HepG2 (cell line): ENCODE results near the gene HIF3A. TPM values are rescaled to one million over a fixed set of nuclear protein-coding genes. Genes with fewer than 3 reads are reported as not detected.

Experiments used
- ATAC-seq: fragments of 200-7000 bp; cut with Tn5 transposase; 3 replicates; pipeline ENCODE4 v1.9.1; 2020; ENCODE audit warnings: mild to moderate bottlenecking, moderate library complexity
- Bru-seq: library from RNA; stranded (reverse); fragments of 400-500 nt; gene quantifications from one replicate; lab custom pipeline; 2021; lab: Mats Ljungman, UMichigan
- BruChase-seq, 2 experiments: library from RNA; stranded (reverse); fragments of 400-500 nt; gene quantifications; one replicate each; lab custom pipeline; 2021; lab: Mats Ljungman, UMichigan
- BruUV-seq: library from RNA; stranded (reverse); fragments of 400-500 nt; replicated peaks from 2 replicates; lab custom pipeline; 2021; lab: Mats Ljungman, UMichigan
- CTCF ChIA-PET: fragments of 300-600 bp; formaldehyde crosslinking; extraction: SDS; loops from one replicate; lab custom pipeline; 2021; ENCODE audit warnings: low total read pairs, inconsistent platforms, low intra/inter-chr PET ratio; lab: Yijun Ruan, JAX
- POLR2A ChIA-PET: fragments of 350-600 bp; sonication (Branson Sonifier 250); formaldehyde crosslinking; loops from one replicate; lab custom pipeline; 2020; ENCODE audit warnings: antibody characterized with exemption, inconsistent platforms; lab: Yijun Ruan, JAX
- DNase-seq: peaks from one replicate; pipeline ENCODE4 v3.0.0-alpha.2; 2015; ENCODE audit warnings: low spot score
- FAIRE-seq: peaks from 3 replicates; lab custom pipeline; 2011; peaks lifted over from hg19 to GRCh38; lab: Jason Lieb, UNC
- H2AFZ ChIP-seq: one replicate; pipeline ENCODE4 v1.6.1; 2011; ENCODE audit warnings: low read length, inconsistent platforms
- H3K27ac ChIP-seq: fragments of 300-600 bp; 3 replicates; pipeline ENCODE4 v1.8.0; 2011; ENCODE audit warnings: mixed run types, mild to moderate bottlenecking, mixed read lengths, low read length, inconsistent platforms; ENCODE audit not compliant: insufficient read depth; ENCODE audit errors: extremely low read length
- H3K27me3 ChIP-seq, 2 experiments: fragments of 200-600 bp in 1 of 2; 2 replicates in 1 of 2; 3 replicates in 1 of 2; pipeline versions ENCODE4 v1.6.0 to v1.8.0; 2011; ENCODE audit warnings: low read length in 2 of 2, mild to moderate bottlenecking in 2 of 2, moderate library complexity in 2 of 2, inconsistent platforms in 1 of 2; ENCODE audit not compliant: insufficient read depth in 2 of 2, control insufficient read depth in 1 of 2
- H3K36me3 ChIP-seq, 2 experiments: fragments of 200-600 bp in 1 of 2; replicated peaks in 1 of 2; 2 replicates in 1 of 2; 3 replicates in 1 of 2; pipeline versions ENCODE4 v1.5.1 to v1.8.0; 2011; ENCODE audit warnings: low read length in 2 of 2, inconsistent platforms in 1 of 2; ENCODE audit not compliant: insufficient read depth in 2 of 2, control insufficient read depth in 1 of 2
- H3K4me1 ChIP-seq: 2 replicates; pipeline ENCODE4 v1.5.1; 2012; ENCODE audit warnings: low read length, inconsistent platforms; ENCODE audit not compliant: insufficient read depth
- H3K4me2 ChIP-seq: 2 replicates; pipeline ENCODE4 v1.6.0; 2011; ENCODE audit warnings: low read depth, low read length, inconsistent platforms
- H3K4me3 ChIP-seq, 3 experiments: fragments of 200-600 bp in 1 of 3; sonication (generic), shearing (Covaris generic) in 1 of 3; replicated peaks in 1 of 3; 2 replicates each; pipeline ENCODE4 v1.5.1; 2011 to 2016; ENCODE audit warnings: low read length in 3 of 3, inconsistent platforms in 2 of 3, low read depth in 2 of 3, mild to moderate bottlenecking in 2 of 3, control low read depth in 1 of 3, mixed read lengths in 1 of 3; ENCODE audit not compliant: insufficient read depth in 1 of 3
- H3K79me2 ChIP-seq: one replicate; pipeline ENCODE4 v1.6.1; 2011; ENCODE audit warnings: low read length, inconsistent platforms; ENCODE audit not compliant: insufficient read depth
- H3K9ac ChIP-seq: 2 replicates; pipeline ENCODE4 v1.6.0; 2011; ENCODE audit warnings: mild to moderate bottlenecking, low read depth, low read length, inconsistent platforms; ENCODE audit not compliant: insufficient read depth
- H3K9me3 ChIP-seq: 2 replicates; pipeline ENCODE4 v1.5.1; 2012; ENCODE audit warnings: mild to moderate bottlenecking, low read length
- H4K20me1 ChIP-seq: 2 replicates; pipeline ENCODE4 v1.6.0; 2011; ENCODE audit warnings: inconsistent platforms, mild to moderate bottlenecking, low read length, moderate library complexity; ENCODE audit not compliant: insufficient read depth
- ARID4A ChIP-seq: sonication (generic); formaldehyde crosslinking; IDR thresholded peaks from 2 replicates; pipeline ENCODE4 v1.5.0; 2020; ENCODE audit warnings: mild to moderate bottlenecking, missing genetic modification reagents, borderline replicate concordance
- NFYB ChIP-seq: sonication (generic); formaldehyde crosslinking; IDR thresholded peaks from 2 replicates; pipeline ENCODE4 v1.4.0; 2020; ENCODE audit warnings: missing genetic modification reagents
- NFYC ChIP-seq: IDR thresholded peaks from 2 replicates; pipeline ENCODE4 v1.6.1; 2016; ENCODE audit warnings: missing genetic modification reagents, missing compliant biosample characterization
- SP2 ChIP-seq: sonication (generic); formaldehyde crosslinking; IDR thresholded peaks from 2 replicates; pipeline ENCODE4 v1.5.1; 2020; ENCODE audit warnings: mild to moderate bottlenecking, missing genetic modification reagents
- XRCC5 ChIP-seq: fragments of 200-400 bp; formaldehyde crosslinking; optimal IDR thresholded peaks from 2 replicates; pipeline ENCODE3; 2017; ENCODE audit warnings: mild to moderate bottlenecking, low read length
- ZNF670 ChIP-seq: sonication (generic); formaldehyde crosslinking; IDR thresholded peaks from 2 replicates; pipeline ENCODE4 v1.8.0; 2022; ENCODE audit warnings: mild to moderate bottlenecking, missing genetic modification reagents, borderline replicate concordance
- ZNF737 ChIP-seq: sonication (generic); formaldehyde crosslinking; IDR thresholded peaks from 2 replicates; pipeline ENCODE4 v1.5.0; 2020; ENCODE audit warnings: missing genetic modification reagents, mild to moderate bottlenecking, borderline replicate concordance
- WGBS: methylation state at CpG from one replicate; pipeline ENCODE4 v1.1.6; 2017; ENCODE audit warnings: low lambda C conversion rate; 5-methylcytosine and 5-hydroxymethylcytosine counted together
- in situ Hi-C: cut with HindIII; loops from 2 replicates; pipeline ENCODE4 v1.10.0; 2017; ENCODE audit warnings: low pct_unique_long_range_greater_than_20kb; ENCODE audit not compliant: extremely low pct_ligation_motif_present
- intact Hi-C: fragments of 100-400 bp; cut with micrococcal nuclease; formaldehyde crosslinking; loops from one replicate; pipeline ENCODE4 v1.10.0; 2022; ENCODE audit not compliant: unreplicated experiment
- long read RNA-seq, 2 experiments: library from RNA in 1 of 2; library from polyadenylated mRNA in 1 of 2; stranded (forward) in 1 of 2; unstranded in 1 of 2; transcript quantifications; one replicate each; pipeline ENCODE4 v2.0.0, GENCODE V29; 2019 to 2022
- polyA minus RNA-seq, 3 experiments: library from RNA; depleted of rRNA, polyadenylated mRNA; stranded (reverse); fragments of >200 nt; gene quantifications; 2 replicates each; pipeline ENCODE4 v1.2.3, GENCODE V29; 2011; ENCODE audit warnings: low replicate concordance in 1 of 3
- polyA plus RNA-seq, 8 experiments: library from polyadenylated mRNA; depleted of rRNA in 3 of 8; stranded (reverse) in 7 of 8; unstranded in 1 of 8; fragments of >200 nt; fragmentation: Illumina TruSeq in 4 of 8; extraction: Trizol in 4 of 8; gene quantifications; 2 replicates each; pipeline versions ENCODE4 v1.2.1 to v1.2.3, GENCODE V29; 2011 to 2016; ENCODE audit warnings: low read depth in 4 of 8, missing spikeins in 1 of 8, mixed read lengths in 1 of 8; ENCODE audit not compliant: insufficient read depth in 1 of 8
- total RNA-seq, 5 experiments: library from RNA; depleted of rRNA; stranded (reverse); fragments of >200 nt; fragmentation: Illumina TruSeq; extraction: Trizol; gene quantifications; 2 replicates each; pipeline ENCODE4 v1.2.3, GENCODE V29; 2016; ENCODE audit warnings: low read depth in 1 of 5
- TF ChIP-seq, protein P1 (sequence below): sonication (generic); formaldehyde crosslinking; IDR thresholded peaks from 2 replicates; pipeline ENCODE4 v1.4.0; 2020; ENCODE audit warnings: missing genetic modification reagents
- TF ChIP-seq, protein P2 (sequence below): sonication (generic); formaldehyde crosslinking; IDR thresholded peaks from 2 replicates; pipeline ENCODE4 v1.9.0; 2021; ENCODE audit warnings: missing genetic modification reagents, mild to moderate bottlenecking, borderline replicate concordance
- TF ChIP-seq, protein P3 (sequence below): IDR thresholded peaks from 2 replicates; pipeline ENCODE4 v1.6.1; 2016; ENCODE audit warnings: control low read depth

Gene HIF3A
- total RNA-seq (2016; rRNA removed; fragmentation: Illumina TruSeq; extraction: Trizol) (0.09 TPM in 1 of 2 replicates, not detected in the other), polyA plus RNA-seq (2011; rRNA removed) (0.22 and 0.38 TPM in 2 replicates), polyA minus RNA-seq (2011; rRNA and poly(A)+ RNA removed; ENCODE audit: low replicate concordance) (0.72 and 0.87 TPM in 2 replicates), Bru-seq, nascent RNA (percentile 21 among the genes with signal in this experiment), BruChase-seq, experiment 1, labeled RNA remaining after a 6-hour chase (percentile 19 among the genes with signal in this experiment), BruChase-seq, experiment 2, labeled RNA remaining after a 2-hour chase (percentile 23 among the genes with signal in this experiment)
- total RNA-seq (2016; cell fraction: cytosol; rRNA removed; fragmentation: Illumina TruSeq; extraction: Trizol; ENCODE audit: low read depth) = not detected in 2 replicates
- not detected in 2 replicates for total RNA-seq (2016; cell fraction: insoluble cytoplasmic fraction; rRNA removed; fragmentation: Illumina TruSeq; extraction: Trizol)
- not detected in 2 replicates for total RNA-seq (2016; cell fraction: membrane; rRNA removed; fragmentation: Illumina TruSeq; extraction: Trizol)
- total RNA-seq (2016; cell fraction: nucleus; rRNA removed; fragmentation: Illumina TruSeq; extraction: Trizol) = not detected in 2 replicates
- 0.13 and 0.36 TPM in 2 replicates for polyA plus RNA-seq (2011; cell fraction: cytosol; rRNA removed)
- 2.3 and 2.4 TPM in 2 replicates for polyA plus RNA-seq (2011; cell fraction: nucleus; rRNA removed)
- 1.6 and 4.3 TPM in 2 replicates for polyA plus RNA-seq (2012)
- polyA plus RNA-seq (2016; cell fraction: cytosol; fragmentation: Illumina TruSeq; extraction: Trizol; ENCODE audit: low read depth) = not detected in 2 replicates
- not detected in 2 replicates for polyA plus RNA-seq (2016; cell fraction: insoluble cytoplasmic fraction; fragmentation: Illumina TruSeq; extraction: Trizol; ENCODE audit: low read depth)
- not detected in 2 replicates for polyA plus RNA-seq (2016; cell fraction: membrane; fragmentation: Illumina TruSeq; extraction: Trizol; ENCODE audit: low read depth)
- 0.52 TPM in 1 of 2 replicates, not detected in the other for polyA plus RNA-seq (2016; cell fraction: nucleus; fragmentation: Illumina TruSeq; extraction: Trizol; ENCODE audit: insufficient read depth, low read depth)
- polyA minus RNA-seq (2011; cell fraction: cytosol; rRNA and poly(A)+ RNA removed) = 0.62 and 1.3 TPM in 2 replicates
- 0.64 and 0.87 TPM in 2 replicates for polyA minus RNA-seq (2011; cell fraction: nucleus; rRNA and poly(A)+ RNA removed)
- long read RNA-seq, experiment 1 = 0 reads
- long read RNA-seq, experiment 2 = 0 reads

GRCh38 chr19:46296722-46297461, at the start of gene HIF3A:
Gene HIF3A (plus strand): TSS chr19:46297042. CDS start chr19:46297077, 35 bp downstream.
- Histone ChIP-seq H3K4me3 (peak within 1 kb of the TSS in 2 of 3 experiments; percentile 39 to 50; a peak in 3 of 6 replicates), H3K27me3 (peaks cover 0 to 6% of the 10 kb centered on the region in 2 experiments; a peak in 1 of 5 replicates), H3K4me1 (peaks cover 57% of the 10 kb centered on the region), H2AFZ (no peak within 1 kb of the TSS), H3K79me2 (no peaks in the 10 kb centered on the region), H4K20me1 (no peaks in the 10 kb centered on the region), H3K36me3 (no peaks in the 10 kb centered on the region), H3K9ac (no peak within 1 kb of the TSS), H3K4me2 (peak within 1 kb of the TSS; percentile 63; the same call in 1 of the 2 replicates), H3K27ac (no peak within 1 kb of the TSS), H3K9me3 (no peaks in the 10 kb centered on the region)
- no peak for DNase-seq
- no TSS peak for BruUV-seq
- ChIA-PET POLR2A (no interaction called here), CTCF (no interaction called here)
- in situ Hi-C loops = loop anchor here (5.0 kb wide), 1 partner anchor 190 kb away; no protein-coding TSS in a partner anchor
- no peak for ATAC-seq
- WGBS = 12% methylated on average over 25 of the region's 46 CpGs
- intact Hi-C loops = no loop called here
- no peak for FAIRE-seq
- TF ChIP-seq, protein P1, sequence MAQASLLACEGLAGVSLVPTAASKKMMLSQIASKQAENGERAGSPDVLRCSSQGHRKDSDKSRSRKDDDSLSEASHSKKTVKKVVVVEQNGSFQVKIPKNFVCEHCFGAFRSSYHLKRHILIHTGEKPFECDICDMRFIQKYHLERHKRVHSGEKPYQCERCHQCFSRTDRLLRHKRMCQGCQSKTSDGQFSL (CRISPR knock-in tag) = no peak
- TF ChIP-seq NFYC (peak; percentile 72), ZNF670 (CRISPR knock-in tag) (no peak), ZNF737 (no peak), NFYB (CRISPR knock-in tag) (peak; percentile 71), ARID4A (CRISPR knock-in tag) (no peak), XRCC5 (no peak), SP2 (CRISPR knock-in tag) (peak; percentile 80)
- TF ChIP-seq, protein P2, sequence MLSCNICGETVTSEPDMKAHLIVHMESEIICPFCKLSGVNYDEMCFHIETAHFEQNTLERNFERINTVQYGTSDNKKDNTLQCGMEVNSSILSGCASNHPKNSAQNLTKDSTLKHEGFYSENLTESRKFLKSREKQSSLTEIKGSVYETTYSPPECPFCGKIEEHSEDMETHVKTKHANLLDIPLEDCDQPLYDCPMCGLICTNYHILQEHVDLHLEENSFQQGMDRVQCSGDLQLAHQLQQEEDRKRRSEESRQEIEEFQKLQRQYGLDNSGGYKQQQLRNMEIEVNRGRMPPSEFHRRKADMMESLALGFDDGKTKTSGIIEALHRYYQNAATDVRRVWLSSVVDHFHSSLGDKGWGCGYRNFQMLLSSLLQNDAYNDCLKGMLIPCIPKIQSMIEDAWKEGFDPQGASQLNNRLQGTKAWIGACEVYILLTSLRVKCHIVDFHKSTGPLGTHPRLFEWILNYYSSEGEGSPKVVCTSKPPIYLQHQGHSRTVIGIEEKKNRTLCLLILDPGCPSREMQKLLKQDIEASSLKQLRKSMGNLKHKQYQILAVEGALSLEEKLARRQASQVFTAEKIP (CRISPR knock-in tag) = no peak
- TF ChIP-seq, protein P3, sequence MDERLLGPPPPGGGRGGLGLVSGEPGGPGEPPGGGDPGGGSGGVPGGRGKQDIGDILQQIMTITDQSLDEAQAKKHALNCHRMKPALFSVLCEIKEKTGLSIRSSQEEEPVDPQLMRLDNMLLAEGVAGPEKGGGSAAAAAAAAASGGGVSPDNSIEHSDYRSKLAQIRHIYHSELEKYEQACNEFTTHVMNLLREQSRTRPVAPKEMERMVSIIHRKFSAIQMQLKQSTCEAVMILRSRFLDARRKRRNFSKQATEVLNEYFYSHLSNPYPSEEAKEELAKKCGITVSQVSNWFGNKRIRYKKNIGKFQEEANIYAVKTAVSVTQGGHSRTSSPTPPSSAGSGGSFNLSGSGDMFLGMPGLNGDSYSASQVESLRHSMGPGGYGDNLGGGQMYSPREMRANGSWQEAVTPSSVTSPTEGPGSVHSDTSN (CRISPR knock-in tag) = peak; percentile 82
